Activated CD4-positive, alpha-beta T cell treated with anti-CD3 and anti-CD28 coated beads, Interleukin-2, Interleukin-4, amounts not matched to agents 100 ng/mL and 50 ng/mL, durations not matched to agents 16 hours and 8 hours (primary cell): ENCODE measurements around the gene BARHL1.

Source experiments
- DNase-seq: peaks from one replicate; pipeline ENCODE4 v3.0.0-alpha.2; 2020; ENCODE audit warnings: low spot score

BARHL1 gene

GRCh38 chr9:132587592-132587955 lies 5.2 kb downstream of the BARHL1 start:
- no peak for DNase-seq

GRCh38 chr9:132588098-132588497 lies 5.7 kb downstream of the BARHL1 start:
- DNase-seq = no peak

DNA sequence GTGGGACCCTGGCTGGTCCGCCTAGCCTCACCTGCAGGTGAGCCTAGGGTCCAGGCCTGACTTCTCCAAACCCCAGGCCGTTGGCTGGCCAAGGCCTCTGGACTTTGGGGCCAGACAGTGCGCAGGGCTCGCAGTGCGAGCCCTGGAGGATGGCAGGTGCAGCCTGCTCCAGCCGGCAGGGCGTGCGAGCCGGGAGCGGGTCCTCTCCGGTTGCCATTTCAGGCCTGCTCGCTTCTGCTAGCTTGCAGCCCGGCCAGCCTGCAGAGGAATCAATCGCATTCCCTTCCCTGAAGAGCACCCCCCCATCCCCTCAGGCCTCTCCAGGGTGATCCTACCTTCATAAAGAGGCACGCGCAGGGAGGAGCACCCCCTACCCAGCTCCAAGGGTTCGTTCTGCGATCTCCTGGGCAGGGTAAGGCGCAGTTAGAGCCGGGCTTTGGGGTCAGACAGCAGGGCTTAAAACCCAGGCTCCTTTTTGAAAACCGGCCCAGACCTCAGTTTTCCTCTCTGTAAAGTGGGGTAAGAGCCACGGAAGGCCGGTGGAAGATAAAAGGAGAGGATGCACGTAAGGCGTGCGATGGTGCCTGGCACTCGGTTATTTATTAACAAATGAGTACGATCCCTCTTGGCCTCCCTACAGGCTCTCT lies 6.2 kb downstream of the BARHL1 start:
- no peak for DNase-seq

- DNase-seq = no peak
Measured at GRCh38 chr9:132589148-132590036, 7.0 kb downstream of the BARHL1 start.

GRCh38 chr9:132590037-132590317 lies 7.6 kb downstream of the BARHL1 start:
- DNase-seq = no peak

DNA sequence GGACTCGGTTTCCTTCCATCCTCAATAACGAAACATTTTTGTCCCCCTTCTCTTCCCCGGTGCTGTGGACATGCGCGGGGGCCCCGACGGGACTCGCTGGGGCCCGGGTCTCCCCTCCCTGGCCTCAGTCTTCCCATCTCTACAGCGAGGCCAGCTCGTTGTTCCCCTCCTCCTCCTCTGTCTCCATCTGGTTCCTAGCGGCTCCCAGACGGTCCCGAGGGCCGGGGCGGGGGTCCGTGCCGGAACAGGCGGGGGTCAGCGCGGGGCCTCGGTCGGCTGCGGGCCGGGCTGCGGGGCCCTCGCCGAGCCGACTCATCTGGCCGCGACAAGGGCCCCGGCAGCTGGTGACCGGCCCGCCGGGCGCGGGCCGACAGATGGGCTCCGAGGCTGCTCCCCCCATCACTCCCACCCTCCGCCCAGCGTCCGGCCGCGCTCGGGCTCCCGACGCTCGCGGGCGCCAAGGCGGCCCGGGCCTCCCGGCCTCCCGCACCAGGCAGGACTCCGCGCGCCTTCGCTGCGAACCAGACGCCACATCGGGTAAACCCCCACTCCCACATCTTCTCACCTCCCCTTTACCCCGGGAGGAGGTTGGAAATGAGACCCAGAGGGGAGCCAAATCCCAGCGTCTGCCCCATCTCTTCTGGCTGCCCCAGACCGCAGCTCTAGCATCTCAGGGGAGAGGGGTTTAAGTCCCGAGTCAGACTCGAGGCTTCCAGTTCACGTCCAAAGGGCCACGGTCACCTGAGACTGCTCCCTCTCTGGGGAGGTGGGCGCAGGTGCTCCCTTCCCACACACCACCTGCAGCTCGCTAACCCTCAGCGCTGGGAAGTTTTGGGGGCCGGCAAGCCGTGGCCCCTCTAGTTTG lies 8.1 kb downstream of the BARHL1 start:
- DNase-seq = no peak

DNA sequence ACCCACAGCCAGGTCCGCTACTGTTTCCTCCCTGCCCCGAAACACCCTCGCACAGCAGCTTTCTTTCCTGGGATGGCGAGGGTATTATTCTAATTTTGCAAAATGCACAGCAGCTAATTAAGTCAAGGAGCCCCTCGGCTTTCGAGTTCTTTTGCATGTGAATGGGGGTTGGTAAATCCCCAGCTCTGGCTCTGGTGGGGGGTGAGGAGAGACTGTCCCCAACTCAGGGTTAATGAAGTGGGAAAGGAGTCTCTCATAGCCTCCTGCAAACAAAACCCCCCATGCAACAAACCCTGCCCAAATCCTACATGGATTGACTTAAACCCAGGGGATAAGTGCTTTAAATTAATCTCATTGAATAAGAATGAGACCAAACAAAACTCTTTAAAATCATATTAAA lies 8.8 kb downstream of the BARHL1 start:
- DNase-seq = no peak

DNA sequence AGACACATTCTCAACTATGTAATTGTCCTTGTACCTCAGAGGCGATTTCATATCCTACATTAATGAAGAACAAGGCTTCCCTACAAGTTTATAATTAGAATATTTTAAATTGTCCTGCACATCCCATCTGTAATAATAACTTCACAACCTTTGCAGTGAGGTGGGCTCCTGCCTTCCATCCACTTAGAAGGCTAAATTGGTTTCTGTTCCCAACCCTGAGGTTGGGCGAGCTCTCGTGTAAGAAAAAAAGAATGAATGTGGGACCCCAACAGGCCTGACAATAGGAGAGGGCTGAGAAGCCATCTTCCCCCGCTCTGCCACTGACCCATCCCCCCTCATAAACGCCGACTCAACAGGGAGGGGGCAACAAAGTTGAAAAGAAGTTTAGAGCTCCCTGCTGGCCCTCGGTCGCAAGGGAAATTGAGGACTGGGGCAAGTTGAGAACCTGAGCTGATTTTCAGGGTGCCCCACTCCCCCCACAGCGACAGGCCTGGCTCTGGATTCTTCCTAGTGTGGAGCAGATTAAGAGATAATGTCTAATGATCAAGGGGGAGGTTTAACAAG lies 9.4 kb downstream of the BARHL1 start:
- no peak for DNase-seq

DNA sequence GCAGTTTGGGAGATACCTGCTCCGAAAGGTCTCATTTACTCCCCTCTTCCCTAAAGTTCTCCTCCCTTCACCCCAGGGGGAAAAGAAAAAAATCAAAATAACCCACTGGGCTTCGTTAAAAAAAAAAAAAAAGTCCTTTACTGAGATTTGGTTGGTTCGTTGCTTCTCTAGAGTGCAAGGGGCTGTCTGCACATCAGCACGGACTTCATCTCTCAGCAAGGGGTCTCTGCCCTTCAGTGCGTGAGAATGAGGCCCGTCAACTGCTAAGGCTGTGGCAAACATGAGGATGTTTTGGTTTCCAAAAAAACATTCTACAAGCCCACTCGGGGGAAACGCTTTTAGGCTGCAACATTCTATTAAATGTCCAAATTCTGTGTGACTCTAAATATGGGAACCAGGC lies 10.0 kb downstream of the BARHL1 start:
- no peak for DNase-seq

DNA sequence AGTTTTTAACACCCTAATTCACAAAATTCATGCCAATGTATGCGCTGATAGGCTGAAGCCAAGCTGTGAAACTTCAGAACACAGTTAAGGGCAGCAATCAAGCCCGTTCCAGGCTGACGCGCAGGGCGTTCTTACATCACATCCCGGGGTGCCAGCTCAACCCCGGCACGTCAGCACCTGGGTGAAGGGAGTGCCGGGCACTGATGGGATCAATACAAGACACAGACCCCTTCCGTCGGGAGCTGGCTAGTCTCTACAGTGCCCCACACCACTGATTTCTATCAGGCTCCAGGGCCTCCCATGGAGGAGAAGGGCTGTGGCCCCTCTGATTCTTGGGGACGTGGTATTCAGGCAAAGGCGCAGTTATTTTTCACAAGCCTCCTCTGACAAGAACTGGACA lies 12.0 kb downstream of the BARHL1 start:
- no peak for DNase-seq

DNA sequence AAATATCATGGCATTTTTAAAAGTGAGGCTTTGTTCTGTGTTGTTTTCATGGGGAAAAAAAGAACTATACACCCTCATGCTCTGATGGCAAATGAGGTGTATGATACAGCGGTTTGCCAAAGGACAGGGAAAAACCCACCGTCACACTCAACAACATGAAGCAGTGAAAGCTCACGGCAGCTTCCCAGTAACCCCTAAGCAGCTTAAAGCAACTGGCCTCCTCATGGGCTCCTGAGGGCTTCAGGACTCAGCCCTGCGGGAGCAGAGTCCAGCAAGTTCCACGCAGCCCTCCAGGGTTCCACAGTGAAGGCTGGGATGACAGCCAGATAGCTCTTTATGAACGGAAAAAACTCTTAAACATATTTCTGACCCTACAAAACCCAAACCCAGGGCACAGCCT lies 12.9 kb downstream of the BARHL1 start:
- no peak for DNase-seq

DNA sequence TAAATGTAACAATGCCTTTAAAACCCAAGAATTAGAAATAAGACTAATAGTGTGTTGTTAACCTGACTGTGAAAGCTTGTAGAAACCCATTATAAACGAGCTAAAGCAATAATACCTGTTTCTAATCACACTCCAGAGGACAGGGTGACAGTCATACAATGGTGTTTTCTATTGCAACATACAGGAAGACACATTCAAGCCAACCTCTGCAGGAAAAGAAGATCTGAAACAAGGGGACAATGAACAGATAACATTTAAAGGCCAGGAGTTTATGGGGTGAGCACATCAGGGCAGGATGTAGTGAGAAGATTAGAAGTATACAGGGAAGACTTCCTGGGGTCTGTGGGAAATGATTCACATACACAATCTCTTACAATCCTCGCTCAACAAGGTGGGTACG lies 13.8 kb downstream of the BARHL1 start:
- no peak for DNase-seq

- no peak for DNase-seq
Measured at GRCh38 chr9:132597073-132597775, 14.8 kb downstream of the BARHL1 start.

DNA sequence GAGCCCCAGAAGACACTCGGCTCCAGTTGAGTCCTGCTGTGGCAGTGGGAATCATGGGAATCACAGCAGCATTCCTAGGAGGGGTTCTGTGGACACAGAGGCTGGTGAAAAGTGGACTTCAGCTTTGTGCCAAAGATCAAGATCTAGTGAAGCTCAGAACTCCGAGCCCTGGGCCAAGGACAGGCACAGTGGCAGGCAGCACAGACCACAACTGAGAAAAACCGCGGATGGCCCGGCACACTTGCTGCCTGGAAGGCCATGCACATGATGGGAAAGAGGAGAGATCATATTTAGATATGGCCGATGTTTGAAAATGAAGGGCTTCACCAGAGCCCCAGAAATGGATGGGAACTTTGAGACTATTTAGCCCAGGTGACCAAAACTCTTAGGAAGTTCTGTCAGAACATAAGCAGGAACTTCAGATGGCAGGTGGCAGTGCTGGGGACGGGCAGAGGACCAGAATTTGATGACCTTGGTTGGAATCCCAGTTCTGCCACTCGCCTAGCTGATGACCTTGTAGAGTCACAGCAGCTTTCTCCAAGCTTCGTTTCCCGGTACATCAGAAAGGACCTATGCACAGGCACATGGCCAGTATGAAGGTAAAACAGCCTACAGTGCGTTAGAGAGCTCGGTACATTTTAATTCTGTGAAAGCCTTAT lies 18.0 kb downstream of the BARHL1 start:
- no peak for DNase-seq

DNA sequence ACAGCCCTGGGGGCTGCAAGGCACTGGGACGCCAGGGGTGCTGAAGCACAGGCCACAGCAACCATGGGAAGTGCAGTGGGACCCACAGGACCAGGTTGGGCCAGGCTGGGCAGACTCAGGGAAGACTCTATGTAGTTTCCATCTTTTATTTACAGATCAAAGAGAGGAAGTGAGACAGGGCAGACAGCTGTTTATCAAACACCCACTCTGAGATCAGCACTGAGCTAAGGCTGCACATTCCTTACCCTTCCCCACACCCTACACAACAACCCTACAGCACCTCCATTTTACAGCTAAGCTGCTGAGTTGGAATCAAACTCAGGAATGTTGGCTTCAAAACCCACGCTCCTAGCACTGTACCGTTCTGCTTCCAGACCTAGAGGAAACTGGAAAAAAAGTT lies 19.8 kb downstream of the BARHL1 start:
- DNase-seq = no peak

DNA sequence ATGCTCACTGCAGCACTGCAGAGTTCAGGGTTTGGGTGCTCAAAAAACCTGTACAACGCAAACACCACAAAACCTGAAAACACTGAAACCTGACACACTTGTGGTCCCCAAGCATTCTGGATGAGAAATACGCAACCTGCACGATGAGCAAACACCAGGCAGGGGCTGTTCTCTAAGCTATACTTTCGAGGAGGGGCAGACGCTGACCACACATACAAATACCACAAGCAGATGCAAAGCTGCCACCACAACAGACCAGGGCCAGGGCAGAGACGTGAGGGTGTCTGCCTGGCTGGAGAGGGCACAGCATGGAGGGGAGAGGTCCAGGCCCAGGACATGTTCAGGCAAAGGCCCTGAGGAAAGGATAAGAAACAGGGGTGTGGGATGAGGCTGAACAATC lies 23.0 kb downstream of the BARHL1 start:
- no peak for DNase-seq

- DNase-seq = no peak
Measured at GRCh38 chr9:132606066-132606465, 23.7 kb downstream of the BARHL1 start.

GRCh38 chr9:132609184-132609583 lies 26.8 kb downstream of the BARHL1 start:
- DNase-seq = no peak

- DNase-seq = peak; percentile 17
Measured at GRCh38 chr9:132609829-132610228, 27.4 kb downstream of the BARHL1 start.

GRCh38 chr9:132610661-132611060 lies 28.3 kb downstream of the BARHL1 start:
- no peak for DNase-seq

- no peak for DNase-seq
Measured at GRCh38 chr9:132614324-132614723, 31.9 kb downstream of the BARHL1 start.
